HL-60 (cell line): Measurements from ENCODE around the gene TRIM9.

Experiments
- GABPA ChIP-seq: IDR thresholded peaks from 2 replicates; pipeline ENCODE4 v1.6.1; 2012; ENCODE audit warnings: low read depth
- POLR2AphosphoS5 ChIP-seq: IDR thresholded peaks from 2 replicates; pipeline ENCODE4 v1.6.1; 2012; ENCODE audit warnings: low read depth
- SPI1 ChIP-seq: IDR thresholded peaks from 2 replicates; pipeline ENCODE4 v1.6.1; 2012; ENCODE audit warnings: low read depth, mild to moderate bottlenecking, borderline replicate concordance
- TF ChIP-seq, protein P1 (sequence below): IDR thresholded peaks from one replicate; pipeline ENCODE4 v1.5.1; 2011; ENCODE audit warnings: low read length, control low read depth, inconsistent platforms; ENCODE audit not compliant: insufficient read depth

GRCh38 chr14:50954811-50955372 is 140.0 kb downstream of the TRIM9 start:
- TF ChIP-seq, protein P1, sequence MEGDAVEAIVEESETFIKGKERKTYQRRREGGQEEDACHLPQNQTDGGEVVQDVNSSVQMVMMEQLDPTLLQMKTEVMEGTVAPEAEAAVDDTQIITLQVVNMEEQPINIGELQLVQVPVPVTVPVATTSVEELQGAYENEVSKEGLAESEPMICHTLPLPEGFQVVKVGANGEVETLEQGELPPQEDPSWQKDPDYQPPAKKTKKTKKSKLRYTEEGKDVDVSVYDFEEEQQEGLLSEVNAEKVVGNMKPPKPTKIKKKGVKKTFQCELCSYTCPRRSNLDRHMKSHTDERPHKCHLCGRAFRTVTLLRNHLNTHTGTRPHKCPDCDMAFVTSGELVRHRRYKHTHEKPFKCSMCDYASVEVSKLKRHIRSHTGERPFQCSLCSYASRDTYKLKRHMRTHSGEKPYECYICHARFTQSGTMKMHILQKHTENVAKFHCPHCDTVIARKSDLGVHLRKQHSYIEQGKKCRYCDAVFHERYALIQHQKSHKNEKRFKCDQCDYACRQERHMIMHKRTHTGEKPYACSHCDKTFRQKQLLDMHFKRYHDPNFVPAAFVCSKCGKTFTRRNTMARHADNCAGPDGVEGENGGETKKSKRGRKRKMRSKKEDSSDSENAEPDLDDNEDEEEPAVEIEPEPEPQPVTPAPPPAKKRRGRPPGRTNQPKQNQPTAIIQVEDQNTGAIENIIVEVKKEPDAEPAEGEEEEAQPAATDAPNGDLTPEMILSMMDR = peak; percentile 22
- no peak for TF ChIP-seq POLR2AphosphoS5
- no peak for TF ChIP-seq SPI1
- no peak for TF ChIP-seq GABPA
